Endothelial cell (in vitro differentiated cells): Measurements from ENCODE around the gene SCN4B. TPM values are rescaled to one million over a fixed set of nuclear protein-coding genes. Genes with fewer than 3 reads are reported as not detected.
A peak's percentile ranks its signal among the peaks of the same experiment; 100 is the strongest.

Experiments used
- DNase-seq: peaks from one replicate; pipeline ENCODE4 v3.0.0; 2021; ENCODE audit warnings: low spot score
- H3K27ac Mint-ChIP-seq: one replicate; pipeline ENCODE4 v1.8.0; 2021; ENCODE audit warnings: mixed read lengths, inconsistent platforms; ENCODE audit not compliant: unreplicated experiment
- H3K27me3 Mint-ChIP-seq: one replicate; pipeline ENCODE4 v1.8.0; 2021; ENCODE audit warnings: mild to moderate bottlenecking, moderate library complexity, mixed read lengths, inconsistent platforms; ENCODE audit not compliant: unreplicated experiment
- H3K36me3 Mint-ChIP-seq: one replicate; pipeline ENCODE4 v1.8.0; 2021; ENCODE audit warnings: mild to moderate bottlenecking, low read depth, mixed read lengths, inconsistent platforms; ENCODE audit not compliant: unreplicated experiment
- H3K4me1 Mint-ChIP-seq: one replicate; pipeline ENCODE4 v1.8.0; 2021; ENCODE audit warnings: mild to moderate bottlenecking, mixed read lengths, inconsistent platforms; ENCODE audit not compliant: unreplicated experiment
- H3K4me3 Mint-ChIP-seq: one replicate; pipeline ENCODE4 v1.8.0; 2021; ENCODE audit warnings: mild to moderate bottlenecking, mixed read lengths, inconsistent platforms; ENCODE audit not compliant: unreplicated experiment
- H3K9me3 Mint-ChIP-seq: one replicate; pipeline ENCODE4 v1.8.0; 2021; ENCODE audit warnings: mixed read lengths, inconsistent platforms; ENCODE audit not compliant: unreplicated experiment
- CTCF ChIP-seq: fragments of 200-600 bp; sonication (generic); IDR thresholded peaks from one replicate; pipeline ENCODE4 v1.5.0; 2021; ENCODE audit warnings: antibody characterized with exemption; ENCODE audit not compliant: unreplicated experiment
- total RNA-seq: library from RNA; stranded (reverse); fragmentation: NEBNext Ultra II Directional; extraction: Animal tissue kit (Norgen Biotek cat#: 25700); gene quantifications from one replicate; pipeline ENCODE4 v1.2.1, GENCODE V29; 2021; ENCODE audit not compliant: unreplicated experiment

The SCN4B gene
- total RNA-seq, 1 donor from 2014 or later, result 3.1 TPM

GRCh38 chr11:118092907-118093571 is 59.6 kb downstream of the SCN4B start:
- no peaks in the 10 kb centered on the region for H3K9me3 Mint-ChIP-seq
- peaks cover 23% of the 10 kb centered on the region for H3K4me1 Mint-ChIP-seq
- DNase-seq, result no peak
- H3K27ac Mint-ChIP-seq, result no peak overlapping the region
- peaks cover 3% of the 10 kb centered on the region for H3K27me3 Mint-ChIP-seq
- H3K4me3 Mint-ChIP-seq, result no peak overlapping the region
- peaks cover 4% of the 10 kb centered on the region for H3K36me3 Mint-ChIP-seq
- no peak for TF ChIP-seq CTCF

DNA sequence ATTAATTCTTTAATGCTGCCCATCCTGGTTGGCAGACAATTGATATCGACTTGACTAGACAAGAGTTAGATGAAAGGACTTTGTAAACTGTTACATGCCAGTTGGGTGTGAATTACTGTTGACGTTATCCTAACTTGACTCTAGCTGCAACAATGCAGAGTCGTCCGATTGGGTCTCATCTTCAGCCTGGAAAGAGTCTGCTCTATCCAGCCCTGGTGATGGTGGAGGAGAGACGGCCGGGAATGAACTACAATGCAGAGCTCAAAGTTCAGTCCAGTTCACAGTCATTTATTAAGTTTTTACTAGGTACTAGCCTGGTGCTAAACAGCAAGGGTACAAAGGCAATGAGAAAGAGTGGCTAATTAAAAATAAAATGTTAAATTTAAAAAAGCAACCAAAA is 60.9 kb downstream of the SCN4B start:
- Mint-ChIP-seq H3K4me1 (peaks cover 27% of the 10 kb centered on the region), H3K27ac (no peak overlapping the region), H3K27me3 (peaks cover 3% of the 10 kb centered on the region), H3K9me3 (no peaks in the 10 kb centered on the region), H3K4me3 (no peak overlapping the region), H3K36me3 (peaks cover 11% of the 10 kb centered on the region)
- no peak for DNase-seq
- TF ChIP-seq CTCF, result no peak

- DNase-seq, result no peak
- H3K4me3 Mint-ChIP-seq, result peak overlapping the region; percentile 65
- H3K4me1 Mint-ChIP-seq, result peaks cover 24% of the 10 kb centered on the region
- H3K27me3 Mint-ChIP-seq, result peaks cover 7% of the 10 kb centered on the region
- peaks cover 11% of the 10 kb centered on the region for H3K36me3 Mint-ChIP-seq
- H3K27ac Mint-ChIP-seq, result no peak overlapping the region
- TF ChIP-seq CTCF, result no peak
- no peaks in the 10 kb centered on the region for H3K9me3 Mint-ChIP-seq
Observed at GRCh38 chr11:118090545-118091162, 62.0 kb downstream of the SCN4B start.

DNA sequence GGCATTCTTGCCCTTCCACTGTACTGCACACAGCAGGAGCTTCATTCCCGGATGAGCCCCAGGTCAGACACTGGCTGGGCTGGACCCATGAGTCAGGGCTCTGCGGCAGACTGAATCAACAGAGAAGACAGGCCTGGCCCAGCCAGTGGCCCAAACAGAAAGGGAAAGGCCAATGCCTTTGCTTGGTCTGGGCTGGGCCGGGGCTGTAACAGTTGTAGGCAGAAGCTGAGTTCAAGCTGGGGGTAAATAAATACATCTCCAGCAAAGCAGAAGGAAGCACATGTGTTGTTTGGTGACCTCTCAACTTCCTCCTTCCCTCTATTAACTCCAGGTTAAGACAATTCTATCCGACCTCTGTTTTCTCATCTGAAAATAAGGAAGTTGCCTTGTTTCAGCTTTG is 64.1 kb downstream of the SCN4B start:
- Mint-ChIP-seq H3K4me1 (peaks cover 30% of the 10 kb centered on the region), H3K27me3 (peaks cover 8% of the 10 kb centered on the region), H3K36me3 (peaks cover 11% of the 10 kb centered on the region), H3K4me3 (no peak overlapping the region), H3K9me3 (no peaks in the 10 kb centered on the region), H3K27ac (no peak overlapping the region)
- no peak for DNase-seq
- TF ChIP-seq CTCF, result no peak

GRCh38 chr11:118087931-118088330 is 64.7 kb downstream of the SCN4B start:
- Mint-ChIP-seq H3K36me3 (peaks cover 11% of the 10 kb centered on the region), H3K4me3 (no peak overlapping the region), H3K27ac (no peak overlapping the region), H3K4me1 (peaks cover 30% of the 10 kb centered on the region), H3K27me3 (peaks cover 10% of the 10 kb centered on the region), H3K9me3 (no peaks in the 10 kb centered on the region)
- DNase-seq, result no peak
- TF ChIP-seq CTCF, result no peak
